Ishikawa (cell line): Measurements from ENCODE around the gene TOMM7.

Source experiments
- CEBPB ChIP-seq: IDR thresholded peaks from 2 replicates; pipeline ENCODE4 v1.6.1; 2012
- CREB1 ChIP-seq: IDR thresholded peaks from 2 replicates; pipeline ENCODE4 v1.6.1; 2012; ENCODE audit warnings: low read depth
- EGR1 ChIP-seq: IDR thresholded peaks from 2 replicates; pipeline ENCODE4 v1.6.1; 2012
- EP300 ChIP-seq: IDR thresholded peaks from 2 replicates; pipeline ENCODE4 v1.6.1; 2012; ENCODE audit warnings: borderline replicate concordance
- FOXM1 ChIP-seq: IDR thresholded peaks from 2 replicates; pipeline ENCODE4 v1.6.1; 2012; ENCODE audit warnings: low read depth, borderline replicate concordance
- NFIC ChIP-seq: IDR thresholded peaks from 2 replicates; pipeline ENCODE4 v1.6.1; 2012
- RAD21 ChIP-seq: IDR thresholded peaks from 2 replicates; pipeline ENCODE4 v1.6.1; 2012; ENCODE audit warnings: low read depth
- TAF1 ChIP-seq: IDR thresholded peaks from 2 replicates; pipeline ENCODE4 v1.6.1; 2012; ENCODE audit warnings: low read depth, mild to moderate bottlenecking
- TCF12 ChIP-seq: IDR thresholded peaks from 2 replicates; pipeline ENCODE4 v1.6.1; 2012; ENCODE audit warnings: low read depth
- TEAD4 ChIP-seq: IDR thresholded peaks from 2 replicates; pipeline ENCODE4 v1.6.1; 2012
- YY1 ChIP-seq: IDR thresholded peaks from 2 replicates; pipeline ENCODE4 v1.6.1; 2012; ENCODE audit warnings: low read depth
- ZBTB7A ChIP-seq: IDR thresholded peaks from 2 replicates; pipeline ENCODE4 v1.6.1; 2012; ENCODE audit warnings: low read depth
- TF ChIP-seq, protein P1 (sequence below): IDR thresholded peaks from 2 replicates; pipeline ENCODE4 v1.6.1; 2012
- TF ChIP-seq, protein P2 (sequence below): IDR thresholded peaks from 2 replicates; pipeline ENCODE4 v1.6.1; 2012
- TF ChIP-seq, protein P3 (sequence below): IDR thresholded peaks from 2 replicates; pipeline ENCODE4 v1.6.1; 2012; ENCODE audit warnings: low read depth, mild to moderate bottlenecking

TOMM7 gene

DNA sequence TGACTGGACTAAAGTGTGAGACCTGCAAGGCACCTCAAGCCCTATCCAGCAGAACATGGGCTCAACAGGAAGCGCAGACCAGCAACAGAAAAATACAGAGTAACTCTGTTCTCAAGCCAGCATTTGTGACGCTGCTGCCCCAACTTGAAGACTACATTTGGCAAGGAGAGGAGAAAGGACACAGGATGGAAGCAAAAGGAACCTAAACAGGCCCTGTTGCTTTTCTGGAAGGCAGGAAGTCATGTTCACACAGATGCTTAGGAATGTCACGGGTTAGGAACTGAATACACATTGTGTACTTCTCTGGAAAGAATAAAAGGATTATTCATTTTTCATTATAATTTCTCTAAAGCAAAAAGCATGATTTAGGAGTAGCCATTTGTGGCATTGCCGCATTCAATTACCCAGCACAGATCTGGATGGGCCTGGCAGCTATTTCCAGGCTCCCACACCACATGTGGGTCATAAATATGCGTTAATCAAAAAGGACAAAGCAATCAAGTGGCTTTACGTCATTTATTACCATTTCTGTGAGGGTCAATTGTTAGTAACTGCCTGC lies 19.8 kb upstream of the TOMM7 start:
- TF ChIP-seq TAF1 (no peak), YY1 (no peak), NFIC (no peak), TEAD4 (no peak), CEBPB (no peak), EGR1 (no peak)

DNA sequence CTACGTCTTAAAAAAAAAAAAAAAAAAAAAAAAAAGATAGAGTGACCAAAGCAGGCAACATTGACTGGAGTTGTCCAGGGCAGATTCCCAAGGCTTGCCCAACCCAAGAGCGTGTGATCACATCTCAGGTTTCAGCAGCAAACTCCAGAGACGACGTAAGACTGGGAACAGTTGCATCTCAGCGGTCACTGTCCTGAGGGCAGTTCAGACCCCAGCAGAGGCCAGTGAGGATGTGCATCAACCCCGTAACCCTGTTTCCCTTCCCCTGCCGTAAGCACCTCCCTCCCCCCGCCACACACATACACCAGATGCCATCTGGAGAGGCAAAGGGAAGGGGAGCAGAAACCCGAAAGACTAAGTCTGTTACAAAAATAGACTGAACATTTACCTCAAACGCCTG lies 19.3 kb upstream of the TOMM7 start:
- no peak for TF ChIP-seq ZBTB7A

DNA sequence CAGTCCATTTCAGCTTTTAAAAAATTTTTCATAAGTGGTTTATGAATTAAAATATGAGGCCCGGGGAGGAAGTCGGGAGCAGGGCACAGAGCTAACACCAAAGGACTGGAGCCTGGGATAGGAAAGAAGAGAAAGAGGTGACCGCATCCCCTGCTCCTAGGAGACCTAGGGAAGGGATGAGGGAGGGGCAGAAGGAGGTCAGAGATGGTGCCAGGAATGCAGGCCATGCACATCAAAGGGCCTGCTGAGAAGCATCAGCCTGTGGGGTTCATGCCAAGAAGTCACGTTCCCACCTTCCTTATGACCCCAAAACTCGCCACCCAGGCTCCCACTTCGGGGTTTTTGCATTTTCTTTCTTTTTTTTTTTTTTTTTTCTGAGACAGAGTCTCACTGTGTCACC lies 14.7 kb upstream of the TOMM7 start:
- no peak for TF ChIP-seq TEAD4
- TF ChIP-seq NFIC: no peak
- no peak for TF ChIP-seq YY1

DNA sequence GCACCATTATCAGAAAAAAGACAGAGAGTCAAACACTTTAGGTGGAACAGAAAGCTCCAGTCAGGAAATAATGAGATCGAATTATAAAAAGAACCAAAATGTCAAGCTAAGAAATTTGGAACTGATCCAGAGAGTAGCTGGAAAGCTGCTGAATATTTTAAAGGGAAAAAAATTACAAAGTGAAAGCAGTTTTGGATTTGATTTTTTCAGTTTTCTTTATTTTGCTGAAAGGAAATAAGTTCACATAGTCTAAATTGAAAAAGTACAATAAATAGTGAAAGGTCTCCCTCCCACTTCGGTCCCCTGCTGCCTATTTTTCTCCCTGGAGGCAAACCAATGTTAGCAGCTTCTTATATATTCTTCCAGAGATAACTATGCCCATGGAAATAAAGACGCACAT lies 11.3 kb upstream of the TOMM7 start:
- TF ChIP-seq YY1 (no peak), FOXM1 (no peak), EP300 (no peak), CREB1 (no peak), TCF12 (no peak), ZBTB7A (no peak), TAF1 (no peak), RAD21 (no peak), CEBPB (no peak)

DNA sequence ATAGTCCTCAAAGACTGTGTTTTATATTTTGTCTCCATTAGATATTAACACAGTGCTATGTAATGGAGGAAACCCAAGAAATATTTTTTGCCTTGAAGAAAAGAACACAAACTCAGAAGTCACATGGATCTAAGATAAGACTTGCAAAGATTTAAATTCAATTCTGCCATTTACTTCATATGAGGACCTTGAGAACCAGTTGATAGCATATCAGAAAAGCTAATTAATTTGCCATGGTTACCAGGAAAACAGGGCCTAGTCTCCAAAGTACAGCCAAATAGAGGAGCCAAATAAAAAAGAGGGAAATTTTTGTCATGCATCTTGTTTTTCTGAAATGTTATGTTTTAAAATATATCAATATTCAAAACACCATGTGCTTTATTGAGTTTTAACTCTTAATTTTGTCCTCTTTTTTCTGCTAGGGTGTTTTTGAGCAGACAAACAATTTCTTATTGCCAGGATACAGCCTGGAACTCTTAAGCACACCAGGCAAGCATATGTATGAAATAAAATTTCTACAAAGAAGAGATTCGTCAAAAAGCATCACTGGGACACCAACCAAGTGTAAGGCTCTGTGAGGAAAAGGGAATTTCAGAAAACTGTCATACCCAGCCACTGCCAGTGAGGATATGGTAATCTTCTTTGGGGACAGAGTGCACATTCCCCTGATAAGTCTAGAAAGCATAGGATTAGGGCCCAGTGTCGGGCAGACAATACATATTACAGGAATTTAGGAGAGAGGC lies 10.6 kb upstream of the TOMM7 start:
- TF ChIP-seq, protein P1, sequence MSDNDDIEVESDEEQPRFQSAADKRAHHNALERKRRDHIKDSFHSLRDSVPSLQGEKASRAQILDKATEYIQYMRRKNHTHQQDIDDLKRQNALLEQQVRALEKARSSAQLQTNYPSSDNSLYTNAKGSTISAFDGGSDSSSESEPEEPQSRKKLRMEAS: no peak
- TF ChIP-seq TEAD4 (no peak), NFIC (no peak), EGR1 (no peak), CEBPB (no peak), ZBTB7A (no peak), TCF12 (no peak), EP300 (no peak), RAD21 (no peak), YY1 (no peak), CREB1 (no peak), FOXM1 (no peak), TAF1 (no peak)
- TF ChIP-seq, protein P2, sequence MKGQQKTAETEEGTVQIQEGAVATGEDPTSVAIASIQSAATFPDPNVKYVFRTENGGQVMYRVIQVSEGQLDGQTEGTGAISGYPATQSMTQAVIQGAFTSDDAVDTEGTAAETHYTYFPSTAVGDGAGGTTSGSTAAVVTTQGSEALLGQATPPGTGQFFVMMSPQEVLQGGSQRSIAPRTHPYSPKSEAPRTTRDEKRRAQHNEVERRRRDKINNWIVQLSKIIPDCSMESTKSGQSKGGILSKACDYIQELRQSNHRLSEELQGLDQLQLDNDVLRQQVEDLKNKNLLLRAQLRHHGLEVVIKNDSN: no peak
- TF ChIP-seq, protein P3, sequence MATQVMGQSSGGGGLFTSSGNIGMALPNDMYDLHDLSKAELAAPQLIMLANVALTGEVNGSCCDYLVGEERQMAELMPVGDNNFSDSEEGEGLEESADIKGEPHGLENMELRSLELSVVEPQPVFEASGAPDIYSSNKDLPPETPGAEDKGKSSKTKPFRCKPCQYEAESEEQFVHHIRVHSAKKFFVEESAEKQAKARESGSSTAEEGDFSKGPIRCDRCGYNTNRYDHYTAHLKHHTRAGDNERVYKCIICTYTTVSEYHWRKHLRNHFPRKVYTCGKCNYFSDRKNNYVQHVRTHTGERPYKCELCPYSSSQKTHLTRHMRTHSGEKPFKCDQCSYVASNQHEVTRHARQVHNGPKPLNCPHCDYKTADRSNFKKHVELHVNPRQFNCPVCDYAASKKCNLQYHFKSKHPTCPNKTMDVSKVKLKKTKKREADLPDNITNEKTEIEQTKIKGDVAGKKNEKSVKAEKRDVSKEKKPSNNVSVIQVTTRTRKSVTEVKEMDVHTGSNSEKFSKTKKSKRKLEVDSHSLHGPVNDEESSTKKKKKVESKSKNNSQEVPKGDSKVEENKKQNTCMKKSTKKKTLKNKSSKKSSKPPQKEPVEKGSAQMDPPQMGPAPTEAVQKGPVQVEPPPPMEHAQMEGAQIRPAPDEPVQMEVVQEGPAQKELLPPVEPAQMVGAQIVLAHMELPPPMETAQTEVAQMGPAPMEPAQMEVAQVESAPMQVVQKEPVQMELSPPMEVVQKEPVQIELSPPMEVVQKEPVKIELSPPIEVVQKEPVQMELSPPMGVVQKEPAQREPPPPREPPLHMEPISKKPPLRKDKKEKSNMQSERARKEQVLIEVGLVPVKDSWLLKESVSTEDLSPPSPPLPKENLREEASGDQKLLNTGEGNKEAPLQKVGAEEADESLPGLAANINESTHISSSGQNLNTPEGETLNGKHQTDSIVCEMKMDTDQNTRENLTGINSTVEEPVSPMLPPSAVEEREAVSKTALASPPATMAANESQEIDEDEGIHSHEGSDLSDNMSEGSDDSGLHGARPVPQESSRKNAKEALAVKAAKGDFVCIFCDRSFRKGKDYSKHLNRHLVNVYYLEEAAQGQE: no peak

DNA sequence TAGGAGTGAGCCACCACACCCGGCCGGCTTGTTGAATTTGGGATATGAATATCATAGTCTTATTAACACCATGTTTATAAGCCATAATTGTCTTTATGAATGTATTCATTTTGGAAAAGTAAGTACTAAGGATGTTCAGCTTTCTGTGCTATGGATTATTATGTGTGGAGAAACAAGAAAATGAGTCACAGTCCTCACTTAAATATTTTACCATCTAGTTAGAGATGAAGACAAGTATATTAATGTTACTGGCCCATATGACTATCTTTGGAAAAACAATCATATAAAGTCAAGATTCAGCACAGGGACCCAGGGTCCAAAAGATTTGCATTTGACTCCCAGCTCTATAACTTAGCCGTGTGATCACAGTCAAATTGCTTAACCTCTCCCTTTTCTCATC lies 9.8 kb upstream of the TOMM7 start:
- no peak for TF ChIP-seq TAF1
- TF ChIP-seq EP300: no peak
- TF ChIP-seq RAD21: no peak
- TF ChIP-seq TEAD4: no peak
- TF ChIP-seq CEBPB: no peak
- TF ChIP-seq, protein P3: no peak
- no peak for TF ChIP-seq ZBTB7A
- TF ChIP-seq, protein P2: no peak
- no peak for TF ChIP-seq CREB1
- no peak for TF ChIP-seq EGR1
- no peak for TF ChIP-seq FOXM1
- TF ChIP-seq YY1: no peak
- TF ChIP-seq, protein P1: no peak
- no peak for TF ChIP-seq TCF12
- no peak for TF ChIP-seq NFIC
